Fibroblast of skin of scalp (primary cell): Measurements from ENCODE around the gene PTDSS2.
A peak's percentile ranks its signal among the peaks of the same experiment; 100 is the strongest.
"Not testable (repeated sequence)": the region's sequence is repeated elsewhere in the genome, so short reads cannot be mapped to it uniquely, and the experiment has no call there.

Source experiments
- DNase-seq: peaks from one replicate; pipeline ENCODE4 v3.0.0-alpha.2; 2013

Gene PTDSS2

GRCh38 chr11:508956-509355 lies 58.9 kb downstream of the PTDSS2 start:
- no peak for DNase-seq

DNA sequence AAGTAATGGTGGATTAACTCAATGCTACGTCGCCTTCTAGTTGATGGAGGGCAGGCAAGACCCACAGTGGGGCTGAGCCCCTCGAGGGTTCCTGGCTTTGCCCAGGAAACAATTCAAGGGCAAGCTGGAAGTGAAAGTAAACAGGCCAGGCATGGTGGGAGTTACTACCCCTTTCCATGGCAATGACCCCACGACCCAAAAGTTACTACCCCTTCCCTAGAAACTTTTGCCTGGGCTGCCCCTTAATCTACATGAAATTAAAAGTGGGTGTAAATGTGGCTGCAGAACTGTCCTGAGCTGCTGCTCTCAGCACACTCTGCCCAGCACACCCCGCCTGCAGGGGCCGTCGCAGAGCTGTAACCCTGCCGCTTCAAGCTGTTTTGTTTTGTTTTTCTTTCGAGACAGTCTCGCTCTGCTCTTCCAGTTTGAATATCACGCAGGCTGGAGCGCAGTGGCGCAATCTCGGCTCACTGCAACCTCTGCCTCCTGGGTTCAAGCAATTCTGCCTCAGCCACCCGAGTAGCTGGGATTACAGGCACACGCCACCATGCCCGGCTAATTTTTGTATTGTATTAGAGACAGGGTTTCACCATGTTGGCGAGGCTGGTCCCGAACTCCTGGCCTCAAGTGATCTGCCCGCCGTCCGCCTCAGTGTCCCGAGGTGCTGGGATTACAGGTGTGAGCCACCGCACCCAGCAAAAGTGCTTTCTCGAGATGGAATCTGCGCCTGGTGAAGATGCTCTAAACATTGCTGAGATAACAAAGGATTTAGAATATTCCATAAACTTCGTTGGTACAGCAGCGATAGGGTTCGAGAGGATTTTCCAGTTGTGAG lies 62.9 kb downstream of the PTDSS2 start:
- DNase-seq: no peak

DNA sequence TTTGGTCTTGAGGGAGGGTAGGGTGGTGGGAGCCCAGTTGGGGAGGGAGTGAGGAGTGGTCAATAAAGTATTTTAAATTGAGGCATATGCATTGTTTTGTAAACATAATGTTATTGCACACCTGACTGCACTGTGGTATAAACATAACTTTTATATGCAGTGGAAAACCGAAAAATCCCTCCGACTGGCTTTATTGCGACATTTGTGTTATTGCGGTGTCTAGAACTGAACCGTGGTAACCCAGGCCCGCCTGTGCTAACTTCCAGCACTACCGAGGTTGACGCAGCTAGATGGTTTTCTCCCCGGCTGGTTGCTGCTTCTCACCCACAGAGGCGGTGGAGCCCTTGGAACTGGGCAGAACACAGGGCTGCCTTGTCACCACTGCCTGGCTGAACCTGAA lies 64.5 kb downstream of the PTDSS2 start:
- no peak for DNase-seq

- no peak for DNase-seq
These were observed 65.1 kb downstream of the PTDSS2 start for GRCh38 chr11:515131-515530.

DNA sequence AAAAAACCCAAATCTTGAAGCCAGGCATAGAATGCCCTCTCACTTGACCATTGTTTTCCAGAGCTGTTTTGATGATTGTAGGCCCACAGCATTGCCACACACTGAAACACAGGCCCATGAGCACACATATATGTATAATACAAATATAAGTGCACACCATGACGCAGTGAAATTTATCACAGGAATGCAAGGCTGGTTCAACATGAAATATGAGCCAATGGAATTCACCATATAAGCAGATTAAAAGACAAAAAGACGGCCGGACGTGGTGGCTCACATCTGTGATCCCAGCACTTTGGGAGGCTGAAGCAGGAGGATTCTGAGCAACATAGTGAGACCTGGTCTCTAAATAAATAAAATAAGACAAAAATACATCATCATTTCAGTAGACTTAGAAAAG lies 66.3 kb downstream of the PTDSS2 start:
- no peak for DNase-seq

DNA sequence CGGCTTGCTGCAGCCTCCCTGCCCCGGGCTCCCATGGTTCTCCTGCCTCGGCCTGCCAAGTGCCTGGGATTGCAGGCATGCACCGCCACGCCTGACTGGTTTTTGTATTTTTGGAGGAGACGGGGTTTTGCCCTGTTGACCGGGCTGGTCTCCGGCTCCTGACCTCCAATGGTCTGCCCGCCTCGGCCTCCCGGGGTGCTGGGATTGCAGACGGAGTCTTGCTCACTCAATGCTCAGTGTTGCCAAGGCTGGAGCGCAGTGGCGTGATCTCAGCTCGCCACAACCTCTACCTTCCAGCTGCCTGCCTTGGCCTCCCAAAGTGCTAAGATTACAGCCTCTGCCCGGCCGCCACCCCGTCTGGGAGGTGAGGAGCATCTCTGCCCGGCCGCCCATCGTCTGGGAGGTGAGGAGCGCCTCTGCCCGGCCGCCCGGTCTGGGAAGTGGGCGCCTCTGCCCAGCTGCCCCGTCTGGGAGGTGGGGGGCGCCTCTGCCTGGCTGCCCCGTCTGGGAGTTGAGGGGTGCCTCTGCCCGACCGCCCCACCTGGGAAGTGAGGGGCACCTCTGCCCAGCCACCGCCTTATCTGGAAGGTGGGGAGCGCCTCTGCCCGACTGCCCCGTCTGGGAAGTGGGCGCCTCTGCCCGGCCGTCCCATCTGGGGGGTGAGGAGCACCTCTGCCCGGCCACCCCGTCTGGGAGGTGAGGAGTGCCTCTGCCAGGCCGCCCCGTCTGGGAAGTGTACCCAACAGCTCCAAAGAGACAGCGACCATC lies 67.0 kb downstream of the PTDSS2 start:
- DNase-seq: not testable (repeated sequence)

GRCh38 chr11:518463-519202 lies 68.6 kb downstream of the PTDSS2 start:
- DNase-seq: peak; percentile 86

DNA sequence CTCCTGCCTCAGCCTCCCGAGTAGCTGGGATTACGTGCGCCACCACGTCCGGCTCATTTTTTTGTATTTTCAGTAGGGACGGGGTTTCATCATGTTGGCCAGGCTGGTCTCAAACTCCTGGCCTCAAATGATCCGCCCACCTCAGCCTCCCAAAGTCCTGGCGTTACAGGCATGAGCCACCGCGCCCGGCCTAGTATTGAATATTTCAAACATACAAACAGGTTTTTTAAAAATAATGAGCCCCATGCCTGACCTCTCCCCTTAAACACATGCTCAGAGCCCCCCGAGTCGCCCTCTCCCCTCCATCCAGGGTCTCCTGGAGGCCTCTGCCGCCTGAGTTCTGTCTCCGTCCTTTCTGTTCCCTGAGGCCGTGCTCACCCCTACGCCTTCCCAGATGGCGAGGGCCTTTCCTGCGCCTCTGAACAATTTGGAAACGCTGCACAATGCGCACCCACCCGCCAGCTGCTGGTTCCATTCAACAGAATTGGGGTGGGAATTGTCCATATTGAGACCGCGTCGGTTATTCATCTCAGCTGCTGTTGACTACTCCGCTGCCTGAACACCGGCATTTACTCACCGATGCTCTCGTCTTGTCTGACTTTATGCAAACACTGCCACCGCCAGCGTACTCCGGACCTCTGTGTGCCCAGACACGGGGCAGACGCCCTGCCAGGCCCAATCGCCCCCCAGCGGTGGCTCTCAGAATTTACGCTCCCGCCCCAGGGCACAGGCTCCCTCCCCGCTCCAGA lies 70.5 kb downstream of the PTDSS2 start:
- DNase-seq: no peak

DNA sequence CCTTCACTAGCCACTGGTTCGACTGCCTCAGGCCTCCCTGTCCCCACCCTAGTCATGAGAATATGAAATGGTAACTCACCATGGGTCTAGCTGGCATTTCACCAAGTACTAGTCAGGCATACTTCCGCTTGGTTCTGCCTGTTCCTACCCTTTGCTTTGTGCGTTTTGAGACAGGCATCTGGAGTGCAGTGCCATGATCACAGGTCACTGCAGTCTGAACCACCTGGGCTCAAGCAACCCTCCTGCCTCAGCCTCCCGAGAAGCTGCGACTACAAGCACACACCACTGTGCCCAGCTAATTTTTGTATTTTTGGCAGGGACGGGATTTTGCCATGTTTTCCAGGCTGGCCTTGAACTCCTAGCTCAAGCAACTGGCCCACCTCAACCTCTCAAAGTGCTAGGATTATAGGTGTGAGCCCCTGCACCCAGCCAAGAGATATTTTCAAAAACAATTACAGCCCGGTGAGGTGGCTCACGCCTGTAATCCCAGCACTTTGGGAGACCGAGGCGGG lies 71.2 kb downstream of the PTDSS2 start:
- no peak for DNase-seq

DNA sequence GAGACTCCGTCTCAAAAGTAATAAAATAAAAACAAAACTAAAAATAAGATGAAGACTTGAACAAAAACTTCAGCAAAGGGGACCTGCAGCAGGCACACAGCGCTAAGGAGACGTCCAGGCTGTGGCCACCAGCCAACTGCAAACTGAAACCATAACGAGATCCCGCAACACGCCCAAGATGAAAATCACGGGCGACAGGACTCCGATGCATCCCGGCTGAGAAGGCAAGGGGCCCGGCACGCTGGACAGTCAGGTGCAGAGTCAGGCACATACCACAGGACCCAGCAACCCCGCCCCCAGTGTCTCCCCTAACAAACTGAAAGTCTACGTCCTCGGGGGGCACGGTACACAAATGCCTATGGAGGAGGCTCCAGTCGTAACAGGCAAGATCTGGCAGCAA lies 76.1 kb downstream of the PTDSS2 start:
- no peak for DNase-seq

GRCh38 chr11:528166-528814 lies 78.2 kb downstream of the PTDSS2 start:
- DNase-seq: no peak

DNA sequence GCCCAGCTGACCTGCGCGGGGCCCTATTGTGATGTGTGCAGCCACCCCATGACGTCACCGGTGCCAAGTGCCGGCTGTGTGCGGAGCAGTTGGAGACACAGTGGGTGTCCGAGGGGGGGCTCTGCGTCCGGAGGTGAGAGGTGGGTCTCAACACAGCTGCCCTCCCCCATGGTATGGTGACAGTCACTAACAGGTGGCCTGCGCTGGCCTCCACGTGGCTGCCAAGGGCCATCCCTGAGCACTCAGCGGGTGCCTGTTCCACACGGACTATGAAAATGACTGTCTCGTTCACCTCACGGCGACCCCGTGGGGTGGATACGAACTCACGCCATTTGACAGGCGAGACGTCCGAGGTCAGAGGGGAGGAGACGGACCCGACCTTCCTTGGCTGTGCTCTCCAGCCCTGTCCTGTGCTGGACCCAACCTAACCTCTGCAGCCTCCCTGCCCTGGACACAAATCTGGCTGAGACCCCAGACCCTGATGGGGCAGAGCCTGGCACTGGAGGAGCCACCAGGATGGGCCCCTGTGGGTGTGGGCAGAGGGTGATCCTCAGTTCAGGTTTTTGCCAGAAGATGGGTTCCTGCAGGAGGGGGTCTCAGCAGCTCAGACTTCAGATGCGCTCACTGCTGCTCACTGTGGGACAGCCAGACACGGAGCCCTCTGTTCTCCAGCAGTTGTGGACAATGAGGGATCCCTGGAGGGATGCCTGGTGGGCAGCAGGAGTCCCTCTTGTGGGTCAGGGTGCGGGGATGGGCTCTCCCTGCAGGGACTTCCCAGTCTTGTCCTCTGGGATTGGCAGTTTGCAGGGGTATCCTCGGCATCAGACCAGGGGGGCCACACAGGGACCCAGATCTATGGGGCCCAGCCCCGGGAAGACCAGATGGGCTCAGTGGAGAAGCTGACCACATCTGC lies 79.0 kb downstream of the PTDSS2 start:
- no peak for DNase-seq

DNA sequence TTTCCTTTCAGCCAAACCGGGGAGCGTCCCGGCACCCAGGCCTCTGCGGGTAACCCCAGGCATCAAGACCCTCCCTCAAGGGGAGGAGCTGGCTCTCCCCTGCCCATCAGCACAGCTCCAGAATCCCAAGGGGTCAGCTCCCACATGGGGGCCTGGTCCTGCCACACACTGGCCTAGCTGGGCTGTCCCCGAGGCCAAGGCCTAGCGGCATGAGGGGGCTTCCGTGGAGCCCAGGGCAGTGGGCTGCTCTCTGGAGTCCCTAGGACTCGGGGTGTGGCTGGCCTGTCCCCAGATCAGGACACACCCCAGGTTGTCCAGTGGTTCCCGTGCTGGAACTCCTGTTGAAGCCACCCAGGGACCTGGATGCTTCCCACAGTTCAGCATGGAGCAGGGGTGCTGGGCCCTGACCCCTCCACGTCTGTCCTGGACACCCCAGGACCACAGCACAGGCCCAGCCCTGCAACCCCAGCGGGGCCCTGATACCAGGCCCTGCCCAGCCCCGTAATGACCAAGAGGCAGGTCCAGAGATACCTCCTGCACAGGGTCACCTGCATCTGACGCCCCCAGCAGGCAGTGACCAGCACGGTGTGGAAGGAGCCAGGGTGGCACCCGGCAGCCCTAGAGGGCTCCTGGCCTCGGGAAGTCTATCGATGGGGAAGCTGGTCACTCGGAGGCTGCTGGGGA lies 79.8 kb downstream of the PTDSS2 start:
- DNase-seq: no peak

GRCh38 chr11:530960-531831 lies 81.1 kb downstream of the PTDSS2 start:
- no peak for DNase-seq

- DNase-seq: no peak
These were observed 81.9 kb downstream of the PTDSS2 start for GRCh38 chr11:531919-532526.

DNA sequence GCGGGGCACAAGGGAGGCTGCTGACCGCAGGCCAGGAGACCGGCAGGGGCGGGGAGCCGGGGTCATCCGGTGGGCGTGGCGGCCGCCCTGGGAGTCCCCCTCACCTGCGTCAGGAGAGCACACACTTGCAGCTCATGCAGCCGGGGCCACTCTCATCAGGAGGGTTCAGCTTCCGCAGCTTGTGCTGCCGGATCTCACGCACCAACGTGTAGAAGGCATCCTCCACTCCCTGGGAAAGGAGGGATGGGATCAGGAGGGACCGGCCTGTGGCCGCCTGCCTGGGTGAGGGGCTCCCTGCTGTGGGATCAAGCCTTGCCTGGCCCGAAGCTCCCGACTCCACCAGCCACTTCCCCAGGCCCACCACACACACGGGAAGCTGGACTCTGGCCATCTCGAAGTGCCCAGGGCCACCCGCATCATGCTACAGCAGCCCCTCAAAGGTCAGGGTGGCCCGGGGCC lies 82.5 kb downstream of the PTDSS2 start:
- no peak for DNase-seq

GRCh38 chr11:532986-533585 lies 83.0 kb downstream of the PTDSS2 start:
- no peak for DNase-seq
